ENCODE results near the gene CCL26. TPM values are rescaled to one million over a fixed set of nuclear protein-coding genes. Genes with fewer than 3 reads are reported as not detected.

The CCL26 gene
- total RNA-seq, 6 experiments from 2014 or later: not detected

DNA sequence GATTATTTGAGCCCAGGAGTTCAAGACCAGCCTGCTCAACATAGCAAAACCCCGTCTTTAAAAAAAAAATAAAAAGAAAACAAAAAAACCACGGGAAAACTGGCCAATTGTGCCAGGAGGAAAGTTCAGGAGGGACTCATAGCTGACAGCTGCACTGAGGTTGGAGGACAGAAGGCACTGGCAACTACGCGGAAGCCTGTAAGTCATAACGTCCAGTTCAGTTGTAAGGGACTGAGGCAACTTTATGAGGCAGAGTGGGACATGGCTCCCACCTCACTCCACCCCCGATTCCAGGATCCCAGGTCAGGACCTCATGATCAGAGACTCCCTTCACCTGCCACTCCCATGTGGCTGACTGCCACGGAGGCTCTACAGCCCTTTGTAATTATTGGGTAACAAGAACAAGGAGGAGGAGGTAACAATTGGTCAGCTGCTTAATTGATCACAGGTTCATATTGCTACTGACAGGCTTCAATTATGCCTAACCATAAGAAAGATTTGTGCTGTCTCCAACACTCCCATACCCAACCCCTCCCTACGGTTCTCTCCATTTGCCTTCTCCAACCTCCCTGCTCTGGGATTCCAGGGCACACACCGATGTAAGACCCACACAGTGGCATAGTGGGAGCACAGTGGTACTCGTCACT is 43.5 kb upstream of the CCL26 start:
- intact Hi-C loops (cut with DNase I): no loop called here
- 49% methylated on average over 9 of the region's 10 CpGs for WGBS (ENCODE audit: insufficient coverage, low coverage, low lambda C conversion rate, missing lambda C conversion rate)
- no peak for DNase-seq
- no peaks in the 10 kb centered on the region for H3K36me3 ChIP-seq
- H3K4me1 ChIP-seq: no peaks in the 10 kb centered on the region
- TF ChIP-seq POLR2A (IDR thresholded peaks at IDR 0.05): no peak
- TF ChIP-seq, protein P1, sequence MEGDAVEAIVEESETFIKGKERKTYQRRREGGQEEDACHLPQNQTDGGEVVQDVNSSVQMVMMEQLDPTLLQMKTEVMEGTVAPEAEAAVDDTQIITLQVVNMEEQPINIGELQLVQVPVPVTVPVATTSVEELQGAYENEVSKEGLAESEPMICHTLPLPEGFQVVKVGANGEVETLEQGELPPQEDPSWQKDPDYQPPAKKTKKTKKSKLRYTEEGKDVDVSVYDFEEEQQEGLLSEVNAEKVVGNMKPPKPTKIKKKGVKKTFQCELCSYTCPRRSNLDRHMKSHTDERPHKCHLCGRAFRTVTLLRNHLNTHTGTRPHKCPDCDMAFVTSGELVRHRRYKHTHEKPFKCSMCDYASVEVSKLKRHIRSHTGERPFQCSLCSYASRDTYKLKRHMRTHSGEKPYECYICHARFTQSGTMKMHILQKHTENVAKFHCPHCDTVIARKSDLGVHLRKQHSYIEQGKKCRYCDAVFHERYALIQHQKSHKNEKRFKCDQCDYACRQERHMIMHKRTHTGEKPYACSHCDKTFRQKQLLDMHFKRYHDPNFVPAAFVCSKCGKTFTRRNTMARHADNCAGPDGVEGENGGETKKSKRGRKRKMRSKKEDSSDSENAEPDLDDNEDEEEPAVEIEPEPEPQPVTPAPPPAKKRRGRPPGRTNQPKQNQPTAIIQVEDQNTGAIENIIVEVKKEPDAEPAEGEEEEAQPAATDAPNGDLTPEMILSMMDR (IDR thresholded peaks at IDR 0.05): no peak
- no peak overlapping the region for H3K27ac ChIP-seq
- no peaks in the 10 kb centered on the region for H3K9me3 ChIP-seq
- H3K4me3 ChIP-seq: no peak overlapping the region
- H3K27me3 ChIP-seq: no peaks in the 10 kb centered on the region
- ATAC-seq: no peak

DNA sequence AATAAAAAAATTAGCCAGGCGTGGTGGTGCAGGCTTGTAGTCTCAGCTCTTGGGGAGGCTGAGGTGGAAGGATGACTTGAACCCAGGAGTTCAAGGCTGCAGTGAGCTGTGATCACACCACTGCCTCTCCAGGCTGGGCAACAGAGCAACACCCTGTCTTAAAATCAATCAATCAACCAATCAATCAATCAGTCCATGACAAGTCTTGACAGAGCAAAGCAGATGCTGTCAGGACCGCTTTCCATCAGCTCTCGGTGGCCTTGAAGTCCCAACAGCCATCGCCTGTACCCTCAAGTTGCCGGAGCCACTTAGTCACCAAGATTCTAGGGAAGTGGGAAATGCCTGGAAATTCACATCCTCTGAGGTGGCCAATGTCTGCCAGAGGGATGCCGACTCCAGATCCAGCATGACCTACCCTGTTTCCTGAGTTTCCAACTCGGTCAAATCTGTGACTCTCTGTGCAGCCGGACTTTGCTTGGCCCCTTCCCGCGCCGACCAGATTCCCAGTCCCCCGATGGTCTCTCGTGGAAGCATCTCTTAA is 42.5 kb upstream of the CCL26 start:
- TF ChIP-seq, protein P1 (IDR thresholded peaks at IDR 0.05): no peak
- no peak for TF ChIP-seq POLR2A (IDR thresholded peaks at IDR 0.05)
- Histone ChIP-seq H3K27ac (no peak overlapping the region), H3K36me3 (no peaks in the 10 kb centered on the region), H3K9me3 (no peaks in the 10 kb centered on the region), H3K4me1 (no peaks in the 10 kb centered on the region), H3K4me3 (no peak overlapping the region), H3K27me3 (no peaks in the 10 kb centered on the region)
- peak in 1 of 4 donors; percentile 19 for ATAC-seq
- no peak for DNase-seq
- intact Hi-C loops (cut with DNase I): no loop called here
- WGBS (ENCODE audit: insufficient coverage, low coverage, low lambda C conversion rate, missing lambda C conversion rate): 74% methylated on average over 8 of the region's 13 CpGs

DNA sequence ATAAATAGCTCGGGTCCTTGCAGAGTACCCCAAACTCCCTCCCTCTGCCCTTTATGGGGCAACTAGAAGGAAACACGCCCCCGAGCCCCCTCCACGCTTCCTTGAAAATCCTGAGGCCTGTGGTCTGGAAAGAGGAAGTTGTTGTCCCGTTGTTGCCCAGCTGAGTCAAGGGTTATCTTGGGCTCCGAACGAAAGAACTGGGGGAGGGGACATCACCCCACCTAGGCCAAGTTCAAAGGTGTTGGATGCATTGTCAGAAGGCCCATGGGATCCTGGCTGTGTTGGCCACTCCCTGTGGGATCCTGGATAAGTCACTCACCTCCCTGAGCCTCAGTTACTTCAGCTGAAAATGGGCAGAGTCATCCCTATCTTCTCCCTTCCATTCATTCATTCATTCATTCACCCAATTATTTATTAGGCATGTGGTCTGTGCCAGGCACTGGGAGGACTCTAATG is 41.8 kb upstream of the CCL26 start, which contains the start of gene CCL24:
TSS of gene CCL24 (minus strand) at position 26 of the 456 bp plus-strand sequence. CDS start 91 bp downstream, outside the sequence.
- intact Hi-C loops (cut with DNase I): no loop called here
- DNase-seq (no peak), ATAC-seq (peak in 3 of 4 donors; percentile 14 to 50 (median 17))
- Histone ChIP-seq H3K27me3 (no peaks in the 10 kb centered on the region), H3K4me1 (no peaks in the 10 kb centered on the region), H3K4me3 (no peak within 1 kb of the TSS), H3K27ac (no peak within 1 kb of the TSS), H3K9me3 (no peaks in the 10 kb centered on the region), H3K36me3 (no peaks in the 10 kb centered on the region)
- WGBS (ENCODE audit: insufficient coverage, low coverage, low lambda C conversion rate, missing lambda C conversion rate): 32% methylated on average over 6 of the region's 7 CpGs
- TF ChIP-seq, protein P1 (IDR thresholded peaks at IDR 0.05): no peak
- no peak for TF ChIP-seq POLR2A (IDR thresholded peaks at IDR 0.05)

DNA sequence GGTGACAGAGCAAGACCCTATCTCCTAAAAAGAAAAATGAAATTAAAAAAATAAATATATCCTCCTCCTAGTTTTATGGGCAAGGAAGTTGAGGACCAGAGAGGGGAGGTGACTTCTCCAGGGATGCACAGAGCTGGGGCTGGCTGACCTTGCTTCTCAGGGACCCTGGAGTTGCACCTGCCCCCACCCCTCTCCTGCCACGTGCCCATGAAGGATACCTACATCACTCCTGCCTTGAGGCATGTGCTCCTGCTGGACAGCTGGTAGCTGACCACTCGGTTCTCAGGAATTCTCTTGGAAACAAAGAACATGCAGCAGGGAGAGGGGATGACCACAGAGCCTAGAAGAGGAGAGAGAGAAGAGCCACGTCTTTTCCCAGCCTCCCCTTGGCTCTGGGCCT is 41.1 kb upstream of the CCL26 start:
- TF ChIP-seq POLR2A (IDR thresholded peaks at IDR 0.05): no peak
- TF ChIP-seq, protein P1 (IDR thresholded peaks at IDR 0.05): no peak
- Histone ChIP-seq H3K27me3 (no peaks in the 10 kb centered on the region), H3K4me1 (no peaks in the 10 kb centered on the region), H3K36me3 (no peaks in the 10 kb centered on the region), H3K9me3 (no peaks in the 10 kb centered on the region), H3K27ac (no peak overlapping the region), H3K4me3 (no peak overlapping the region)
- 54% methylated on average over 2 of the region's 3 CpGs for WGBS (ENCODE audit: insufficient coverage, low coverage, low lambda C conversion rate, missing lambda C conversion rate)
- intact Hi-C loops (cut with DNase I): no loop called here
- DNase-seq: no peak
- ATAC-seq: no peak
